ENCODE data around the gene SETMAR. TPM values are rescaled to one million over a fixed set of nuclear protein-coding genes. Genes with fewer than 3 reads are reported as not detected.

The SETMAR gene
- total RNA-seq, 4 donors from 2014 or later, result 3.7 to 10.4 (median 7.6) TPM

- no peak overlapping the region for H3K27ac ChIP-seq
- peaks cover 33 to 37% of the 10 kb centered on the region in 2 donors for H3K4me1 ChIP-seq
- TF ChIP-seq CTCF (IDR thresholded peaks at IDR 0.05 in 4 of 5, conservative IDR thresholded peaks at IDR 0.05 in 1 of 5) (no peak), POLR2A (IDR thresholded peaks at IDR 0.05) (no peak)
- intact Hi-C loops (cut with DNase I; ENCODE audit: low total_unique reads) (loop anchor here (10.0 kb wide), 1 partner anchor 155 kb away; the partner anchor contains the start of gene SUMF1), in situ Hi-C loops (cut with MboI; ENCODE audit: low sequenced_read_pairs in 4 of 4) (no loop called here)
- H3K36me3 ChIP-seq, result no peaks in the 10 kb centered on the region
- H3K27me3 ChIP-seq, result no peaks in the 10 kb centered on the region
- H3K4me3 ChIP-seq, result no peak overlapping the region
- H3K9me3 ChIP-seq, result no peaks in the 10 kb centered on the region
- ATAC-seq (no peak), DNase-seq (no peak)
These were observed 6.4 kb downstream of the SETMAR start for GRCh38 chr3:4309491-4310128.

DNA sequence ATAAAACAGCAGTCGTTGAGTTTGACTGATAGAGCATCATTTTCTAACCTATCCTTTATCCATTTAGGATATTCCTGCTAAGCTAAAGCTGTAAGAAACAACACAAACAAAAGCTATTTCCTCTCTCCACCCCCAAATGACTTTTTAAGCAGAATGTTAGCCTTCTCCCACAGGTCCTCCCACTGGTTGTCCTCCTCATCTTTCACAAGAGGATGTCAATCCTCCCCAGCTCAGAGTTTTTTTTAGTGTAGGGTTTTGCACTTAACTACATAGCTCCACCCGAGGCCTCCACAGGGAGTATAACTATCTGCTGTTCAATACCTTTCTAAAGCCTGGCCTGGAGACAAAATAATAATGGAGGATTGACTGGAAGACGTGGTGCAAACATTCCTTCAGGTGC lies 7.8 kb downstream of the SETMAR start:
- H3K36me3 ChIP-seq, result peaks cover 0 to 6% of the 10 kb centered on the region in 2 donors
- intact Hi-C loops (cut with DNase I; ENCODE audit: low total_unique reads), result no loop called here
- H3K4me3 ChIP-seq, result no peak overlapping the region
- no peaks in the 10 kb centered on the region for H3K27me3 ChIP-seq
- H3K27ac ChIP-seq, result no peak overlapping the region
- peaks cover 22 to 23% of the 10 kb centered on the region in 2 donors for H3K4me1 ChIP-seq
- no peak for DNase-seq
- TF ChIP-seq POLR2A (IDR thresholded peaks at IDR 0.05), result no peak
- TF ChIP-seq CTCF (IDR thresholded peaks at IDR 0.05 in 4 of 5, conservative IDR thresholded peaks at IDR 0.05 in 1 of 5), result no peak
- in situ Hi-C loops (cut with MboI; ENCODE audit: low sequenced_read_pairs in 4 of 4), result no loop called here
- no peak for ATAC-seq
- H3K9me3 ChIP-seq, result no peaks in the 10 kb centered on the region

DNA sequence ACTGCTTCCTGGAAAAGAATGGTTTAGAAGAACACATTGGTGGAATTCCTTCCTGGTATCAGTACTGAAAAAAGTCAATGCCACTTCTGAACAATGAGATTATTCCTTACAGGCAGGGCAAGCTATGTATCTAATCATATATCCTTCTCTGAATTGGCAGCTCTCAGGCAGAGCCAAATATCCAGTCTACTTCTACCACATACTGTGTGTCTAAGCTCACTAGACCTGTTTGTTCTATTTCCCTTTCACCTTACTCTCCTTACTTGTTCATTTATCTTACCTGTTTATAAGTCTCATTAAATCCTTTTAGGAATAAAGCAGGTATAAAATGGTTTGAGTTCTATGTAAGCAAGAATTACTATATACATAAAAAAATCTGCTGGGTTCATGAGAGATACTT lies 8.3 kb downstream of the SETMAR start:
- H3K27ac ChIP-seq, result no peak overlapping the region
- in situ Hi-C loops (cut with MboI; ENCODE audit: low sequenced_read_pairs in 4 of 4), result no loop called here
- ATAC-seq, result no peak

GRCh38 chr3:4313606-4314293 lies 10.6 kb downstream of the SETMAR start:
- peaks cover 5 to 9% of the 10 kb centered on the region in 2 donors for H3K4me1 ChIP-seq
- ATAC-seq (no peak), DNase-seq (no peak)
- no peaks in the 10 kb centered on the region for H3K27me3 ChIP-seq
- TF ChIP-seq POLR2A (IDR thresholded peaks at IDR 0.05) (no peak), CTCF (IDR thresholded peaks at IDR 0.05 in 4 of 5, conservative IDR thresholded peaks at IDR 0.05 in 1 of 5) (no peak)
- peaks cover 0 to 17% of the 10 kb centered on the region in 2 donors for H3K36me3 ChIP-seq
- in situ Hi-C loops (cut with MboI; ENCODE audit: low sequenced_read_pairs in 4 of 4) (no loop called here), intact Hi-C loops (cut with DNase I; ENCODE audit: low total_unique reads) (no loop called here)
- no peak overlapping the region for H3K4me3 ChIP-seq
- H3K27ac ChIP-seq, result no peak overlapping the region
- H3K9me3 ChIP-seq, result no peaks in the 10 kb centered on the region

More for the DNA sequence above, 8.3 kb downstream of the SETMAR start:
- H3K4me1 ChIP-seq, result peaks cover 17 to 18% of the 10 kb centered on the region in 2 donors
- DNase-seq, result no peak
- no peak for TF ChIP-seq CTCF (IDR thresholded peaks at IDR 0.05 in 4 of 5, conservative IDR thresholded peaks at IDR 0.05 in 1 of 5)
- no peak for TF ChIP-seq POLR2A (IDR thresholded peaks at IDR 0.05)
- H3K4me3 ChIP-seq, result no peak overlapping the region
- intact Hi-C loops (cut with DNase I; ENCODE audit: low total_unique reads), result no loop called here
- no peaks in the 10 kb centered on the region for H3K9me3 ChIP-seq
- no peaks in the 10 kb centered on the region for H3K27me3 ChIP-seq
- H3K36me3 ChIP-seq, result peaks cover 0 to 10% of the 10 kb centered on the region in 2 donors
